Upper lobe of right lung (tissue), 1 donor: ENCODE data around the gene BMP6. TPM values are rescaled to one million over a fixed set of nuclear protein-coding genes. Genes with fewer than 3 reads are reported as not detected.

ENCODE experiments used
- ATAC-seq: fragments of 200-7000 bp; cut with Tn5 transposase; one replicate; pipeline ENCODE4 v1.9.1; 2020; ENCODE audit warnings: mild to moderate bottlenecking, moderate library complexity
- DNase-seq: peaks from one replicate; pipeline ENCODE4 v3.0.0-alpha.2; 2020
- H3K27ac ChIP-seq: fragments of 200-600 bp; one replicate; pipeline ENCODE4 v1.8.0; 2022
- H3K27me3 ChIP-seq: fragments of 200-600 bp; one replicate; pipeline ENCODE4 v1.8.0; 2022; ENCODE audit warnings: mild to moderate bottlenecking
- H3K36me3 ChIP-seq: fragments of 200-600 bp; one replicate; pipeline ENCODE4 v1.8.0; 2022
- H3K4me1 ChIP-seq: fragments of 200-600 bp; one replicate; pipeline ENCODE4 v1.8.0; 2022
- H3K4me3 ChIP-seq: fragments of 200-600 bp; one replicate; pipeline ENCODE4 v1.8.0; 2022; ENCODE audit warnings: mild to moderate bottlenecking
- H3K9me3 ChIP-seq: fragments of 200-600 bp; one replicate; pipeline ENCODE4 v1.8.0; 2022
- intact Hi-C: fragments of 100-400 bp; cut with DNase I; formaldehyde crosslinking; loops from one replicate; pipeline ENCODE4 v1.11.0; 2022
- total RNA-seq: library from RNA; stranded (reverse); fragmentation: NEBNext Ultra II Directional; extraction: Animal tissue kit (Norgen Biotek cat#: 25700); gene quantifications from one replicate; pipeline ENCODE4 v1.2.1, GENCODE V29; 2021
- TF ChIP-seq, protein P1 (sequence below): fragments of 200-600 bp; IDR thresholded peaks from one replicate; pipeline ENCODE4 v1.8.0; 2022; ENCODE audit warnings: antibody characterized with exemption
- donor health status: DM: no; HTN: yes; CAD: no; lungs with severe emphysema.

The BMP6 gene
- total RNA-seq, 1 donor from 2014 or later = 6.6 TPM

DNA sequence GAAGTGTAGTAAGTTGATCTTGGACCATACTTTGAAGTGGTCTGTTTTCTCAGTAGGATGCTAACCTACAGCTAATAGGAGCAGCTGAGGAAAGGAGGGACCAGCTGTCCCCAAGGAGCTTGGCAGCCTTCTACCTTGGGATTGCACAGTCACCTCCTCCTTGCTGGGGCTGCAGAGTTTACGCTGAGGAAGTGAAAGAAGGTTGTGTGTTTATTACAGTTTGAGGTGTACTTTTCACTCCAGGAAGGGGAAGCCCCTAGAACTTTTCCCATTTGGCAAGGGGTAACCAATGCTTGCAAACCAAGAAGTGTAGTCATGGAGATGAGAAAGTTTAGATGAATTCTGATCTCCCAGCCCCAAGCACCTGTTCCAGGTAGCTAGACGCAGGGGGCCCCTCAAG is 58.8 kb downstream of the BMP6 start:
- peaks cover 11% of the 10 kb centered on the region for H3K4me1 ChIP-seq
- TF ChIP-seq, protein P1, sequence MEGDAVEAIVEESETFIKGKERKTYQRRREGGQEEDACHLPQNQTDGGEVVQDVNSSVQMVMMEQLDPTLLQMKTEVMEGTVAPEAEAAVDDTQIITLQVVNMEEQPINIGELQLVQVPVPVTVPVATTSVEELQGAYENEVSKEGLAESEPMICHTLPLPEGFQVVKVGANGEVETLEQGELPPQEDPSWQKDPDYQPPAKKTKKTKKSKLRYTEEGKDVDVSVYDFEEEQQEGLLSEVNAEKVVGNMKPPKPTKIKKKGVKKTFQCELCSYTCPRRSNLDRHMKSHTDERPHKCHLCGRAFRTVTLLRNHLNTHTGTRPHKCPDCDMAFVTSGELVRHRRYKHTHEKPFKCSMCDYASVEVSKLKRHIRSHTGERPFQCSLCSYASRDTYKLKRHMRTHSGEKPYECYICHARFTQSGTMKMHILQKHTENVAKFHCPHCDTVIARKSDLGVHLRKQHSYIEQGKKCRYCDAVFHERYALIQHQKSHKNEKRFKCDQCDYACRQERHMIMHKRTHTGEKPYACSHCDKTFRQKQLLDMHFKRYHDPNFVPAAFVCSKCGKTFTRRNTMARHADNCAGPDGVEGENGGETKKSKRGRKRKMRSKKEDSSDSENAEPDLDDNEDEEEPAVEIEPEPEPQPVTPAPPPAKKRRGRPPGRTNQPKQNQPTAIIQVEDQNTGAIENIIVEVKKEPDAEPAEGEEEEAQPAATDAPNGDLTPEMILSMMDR = no peak
- DNase-seq = no peak
- no peak overlapping the region for H3K4me3 ChIP-seq
- no peaks in the 10 kb centered on the region for H3K27me3 ChIP-seq
- H3K9me3 ChIP-seq = no peaks in the 10 kb centered on the region
- H3K27ac ChIP-seq = no peak overlapping the region
- intact Hi-C loops = no loop called here
- H3K36me3 ChIP-seq = no peaks in the 10 kb centered on the region
- ATAC-seq = peak; percentile 44

DNA sequence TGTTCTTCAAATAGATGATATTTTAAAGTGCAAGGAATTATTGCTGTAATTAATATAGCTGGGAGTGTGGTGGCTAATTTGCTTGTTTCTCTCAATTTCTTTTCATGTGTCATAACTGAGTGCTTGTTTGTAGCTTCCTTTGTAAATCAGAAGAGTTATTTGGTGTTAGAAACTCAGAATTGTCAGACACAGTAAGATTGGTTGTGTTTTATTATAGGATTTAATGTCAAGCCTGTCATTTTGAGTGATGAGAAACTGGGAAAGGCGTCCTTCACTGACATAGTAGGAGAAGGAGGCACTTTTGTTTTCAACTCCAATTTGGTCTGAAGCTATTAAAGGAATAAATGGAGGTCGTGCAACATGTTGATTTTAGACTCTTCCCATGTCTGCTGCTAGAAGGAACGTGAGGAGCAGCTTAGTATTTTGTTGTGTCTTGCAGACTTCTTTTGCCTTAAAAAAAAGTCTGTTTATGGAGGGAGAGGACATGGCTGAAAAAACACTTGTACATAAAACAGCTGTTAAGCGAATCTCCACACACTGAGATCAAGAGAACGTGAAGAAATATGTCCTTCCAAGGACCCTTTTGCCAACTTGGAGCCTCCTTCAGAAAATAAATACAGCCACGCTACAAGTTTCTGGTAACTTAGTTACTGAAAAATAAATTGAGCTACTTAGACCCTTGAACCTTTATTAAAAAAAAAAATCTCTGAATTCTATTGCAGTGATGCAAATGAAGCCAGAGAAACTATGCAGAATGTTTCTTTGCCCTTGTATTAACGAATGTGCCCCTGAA is 59.5 kb downstream of the BMP6 start:
- no peaks in the 10 kb centered on the region for H3K36me3 ChIP-seq
- intact Hi-C loops = no loop called here
- H3K9me3 ChIP-seq = no peaks in the 10 kb centered on the region
- peak overlapping the region; percentile 48 for H3K27ac ChIP-seq
- ATAC-seq = peak; percentile 14
- no peak overlapping the region for H3K4me3 ChIP-seq
- no peak for DNase-seq
- no peaks in the 10 kb centered on the region for H3K27me3 ChIP-seq
- peaks cover 11% of the 10 kb centered on the region for H3K4me1 ChIP-seq
- TF ChIP-seq, protein P1 = no peak

DNA sequence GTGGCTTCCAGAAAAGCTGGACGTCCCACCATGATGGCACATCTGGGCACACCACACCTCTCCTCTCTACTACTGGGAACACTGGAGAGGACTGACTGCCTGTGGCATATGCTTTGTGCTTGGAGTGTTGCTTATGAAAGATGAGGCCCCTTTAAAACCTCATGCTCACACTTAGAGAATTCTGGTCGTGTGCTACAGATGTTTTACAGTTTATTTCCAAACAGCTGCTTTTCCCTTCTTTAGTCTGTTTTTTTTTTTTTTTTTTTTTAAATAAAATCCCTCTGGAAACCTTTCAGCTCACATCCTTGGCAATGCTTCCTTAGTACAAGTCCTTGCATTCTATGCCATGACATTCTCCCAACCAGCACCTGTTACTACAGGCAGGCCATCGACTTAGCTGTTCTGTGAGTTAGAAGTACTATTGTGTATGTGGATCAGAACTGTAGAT is 60.3 kb downstream of the BMP6 start:
- H3K27me3 ChIP-seq = no peaks in the 10 kb centered on the region
- H3K27ac ChIP-seq = peak overlapping the region; percentile 48
- peak; percentile 30 for ATAC-seq
- H3K4me1 ChIP-seq = peaks cover 11% of the 10 kb centered on the region
- no peaks in the 10 kb centered on the region for H3K9me3 ChIP-seq
- TF ChIP-seq, protein P1 = no peak
- no peak for DNase-seq
- intact Hi-C loops = no loop called here
- no peaks in the 10 kb centered on the region for H3K36me3 ChIP-seq
- no peak overlapping the region for H3K4me3 ChIP-seq

DNA sequence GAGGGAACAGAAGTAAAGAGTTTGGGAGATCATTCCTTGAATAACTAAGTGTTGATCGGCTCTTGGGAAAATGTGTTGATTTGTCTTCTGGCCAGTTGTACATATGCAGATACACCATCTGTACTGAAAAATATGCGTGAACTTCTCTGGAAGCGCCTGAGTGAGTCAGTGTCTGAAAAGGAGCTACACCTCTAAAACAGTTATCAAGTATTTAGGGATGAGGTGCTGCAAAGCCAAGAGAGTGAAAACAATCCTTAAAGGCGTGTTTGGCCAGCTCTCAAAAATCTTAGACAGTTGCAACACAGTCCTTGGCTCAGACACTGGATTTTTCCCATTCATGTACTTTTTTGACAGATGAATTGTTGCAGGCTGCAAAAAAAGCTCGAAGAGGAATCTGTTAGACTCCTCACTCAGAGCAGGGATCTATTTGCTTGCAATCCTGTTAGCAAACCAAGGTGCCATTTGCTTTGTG is 61.3 kb downstream of the BMP6 start:
- no peaks in the 10 kb centered on the region for H3K27me3 ChIP-seq
- intact Hi-C loops = no loop called here
- no peak overlapping the region for H3K4me3 ChIP-seq
- peaks cover 11% of the 10 kb centered on the region for H3K4me1 ChIP-seq
- H3K27ac ChIP-seq = no peak overlapping the region
- H3K36me3 ChIP-seq = no peaks in the 10 kb centered on the region
- DNase-seq (no peak), ATAC-seq (peak; percentile 34)
- H3K9me3 ChIP-seq = no peaks in the 10 kb centered on the region
- TF ChIP-seq, protein P1 = no peak

DNA sequence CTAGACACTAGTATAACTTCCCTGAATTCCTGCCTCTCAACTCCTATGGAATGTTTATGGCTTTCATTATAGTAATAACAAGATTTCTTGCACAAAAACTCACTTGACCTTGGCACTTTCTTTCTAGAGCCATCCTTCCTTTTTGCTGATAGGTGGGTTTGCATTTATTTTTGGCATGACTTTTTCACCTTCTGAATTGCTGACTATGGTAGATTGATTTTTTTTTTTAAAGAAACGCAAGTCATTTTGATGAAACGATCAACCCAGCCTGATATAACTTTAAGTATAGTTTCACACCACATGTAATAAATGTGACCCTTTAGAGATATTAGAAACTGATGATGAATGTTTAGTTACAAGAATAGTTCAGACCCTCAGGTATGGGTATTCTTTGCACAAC is 61.8 kb downstream of the BMP6 start:
- Histone ChIP-seq H3K36me3 (no peaks in the 10 kb centered on the region), H3K4me1 (peaks cover 11% of the 10 kb centered on the region), H3K9me3 (no peaks in the 10 kb centered on the region), H3K27ac (no peak overlapping the region), H3K4me3 (no peak overlapping the region), H3K27me3 (no peaks in the 10 kb centered on the region)
- DNase-seq (no peak), ATAC-seq (no peak)
- TF ChIP-seq, protein P1 = no peak
- intact Hi-C loops = no loop called here
